OCI-LY7 (cell line): ENCODE measurements around the gene GTF3C2. TPM values are rescaled to one million over a fixed set of nuclear protein-coding genes. Genes with fewer than 3 reads are reported as not detected.

ENCODE experiments used
- BruUV-seq: library from RNA; stranded (reverse); fragments of 400-500 nt; replicated peaks from 2 replicates; lab custom pipeline; 2021; lab: Mats Ljungman, UMichigan
- CTCF ChIA-PET: fragments of 300-600 bp; sonication (Branson Sonifier 250); formaldehyde crosslinking; loops from one replicate; lab custom pipeline; 2022; ENCODE audit warnings: antibody characterized with exemption; ENCODE audit not compliant: unreplicated experiment; lab: Charles Lee
- POLR2A ChIA-PET: fragments of 300-600 bp; sonication (Branson Sonifier 250); formaldehyde crosslinking; loops from one replicate; lab custom pipeline; 2022; ENCODE audit warnings: antibody characterized with exemption; lab: Charles Lee
- DNase-seq: peaks from one replicate; pipeline ENCODE4 v3.0.0-alpha.2; 2015; ENCODE audit warnings: low spot score
- H2AFZ ChIP-seq: fragments of 200-600 bp; sonication (generic), shearing (Covaris generic); 2 replicates; pipeline ENCODE4 v1.6.1; 2014; ENCODE audit warnings: mild to moderate bottlenecking, antibody characterized with exemption, low read length, moderate library complexity
- H3K27ac ChIP-seq: fragments of 200-600 bp; sonication (generic); 2 replicates; pipeline ENCODE4 v1.5.1; 2014; ENCODE audit warnings: mixed run types, low read depth, mild to moderate bottlenecking, moderate library complexity, low read length, inconsistent platforms; ENCODE audit not compliant: poor library complexity, severe bottlenecking
- H3K36me3 ChIP-seq: fragments of 200-600 bp; sonication (generic); 2 replicates; pipeline ENCODE4 v1.6.1; 2014; ENCODE audit warnings: mild to moderate bottlenecking, antibody characterized with exemption, low read length, moderate library complexity, mixed read lengths; ENCODE audit not compliant: insufficient read depth
- H3K4me1 ChIP-seq: fragments of 200-600 bp; sonication (generic); 2 replicates; pipeline ENCODE4 v1.5.1; 2014; ENCODE audit warnings: mild to moderate bottlenecking, low read length; ENCODE audit not compliant: insufficient read depth, poor library complexity, severe bottlenecking
- H3K4me2 ChIP-seq: fragments of 200-600 bp; sonication (generic); 2 replicates; pipeline ENCODE4 v1.6.1; 2014; ENCODE audit warnings: mild to moderate bottlenecking, low read length
- H3K4me3 ChIP-seq: fragments of 200-600 bp; sonication (generic); 2 replicates; pipeline ENCODE4 v1.5.1; 2014; ENCODE audit warnings: mild to moderate bottlenecking, low read depth, low read length; ENCODE audit not compliant: poor library complexity, severe bottlenecking
- H3K79me2 ChIP-seq: fragments of 200-600 bp; sonication (generic); 2 replicates; pipeline ENCODE4 v1.6.1; 2016; ENCODE audit warnings: low read depth, mild to moderate bottlenecking, low read length, moderate library complexity, mixed read lengths; ENCODE audit not compliant: insufficient read depth
- H3K9me2 ChIP-seq: fragments of 200-600 bp; sonication (generic); 2 replicates; pipeline ENCODE4 v1.6.1; 2016; ENCODE audit warnings: mild to moderate bottlenecking, low read length, mixed read lengths; ENCODE audit not compliant: insufficient read depth
- H3K9me3 ChIP-seq: fragments of 200-600 bp; sonication (generic); 2 replicates; pipeline ENCODE4 v1.6.1; 2014; ENCODE audit warnings: mild to moderate bottlenecking, mixed run types, low read length, mixed read lengths
- H4K20me1 ChIP-seq: fragments of 200-600 bp; sonication (generic); 2 replicates; pipeline ENCODE4 v1.6.1; 2014; ENCODE audit warnings: mild to moderate bottlenecking, antibody characterized with exemption, low read length, moderate library complexity, mixed read lengths; ENCODE audit not compliant: insufficient read depth
- CTCF ChIP-seq: fragments of 200-600 bp; sonication (generic); conservative IDR thresholded peaks from 2 replicates; pipeline ENCODE4 v1.5.1; 2014; ENCODE audit warnings: mild to moderate bottlenecking, antibody characterized with exemption, low read length, moderate library complexity, mixed read lengths
- EZH2phosphoT487 ChIP-seq: fragments of 200-600 bp; sonication (generic); IDR thresholded peaks from 2 replicates; pipeline ENCODE4 v1.6.1; 2018; ENCODE audit warnings: low read depth, borderline replicate concordance, mild to moderate bottlenecking, mixed run types, antibody characterized with exemption, low read length, moderate library complexity, mixed read lengths
- intact Hi-C: fragments of 100-400 bp; cut with micrococcal nuclease; formaldehyde crosslinking; loops from one replicate; pipeline ENCODE4 v1.10.0; 2022; ENCODE audit not compliant: unreplicated experiment
- total RNA-seq, 2 experiments: library from RNA; depleted of rRNA in 1 of 2; stranded (reverse); fragments of >200 nt in 1 of 2; shearing (Covaris generic) in 1 of 2; gene quantifications; 2 replicates each; pipeline ENCODE4 v1.2.3, GENCODE V29; 2014 to 2022

Gene GTF3C2
- total RNA-seq, 2 experiments from 2014 or later = 54.2 to 70.3 TPM

GRCh38 chr2:27298391-27299080, 58.0 kb downstream of the GTF3C2 start:
- intact Hi-C loops = no loop called here
- no peak for DNase-seq
- Histone ChIP-seq H3K9me2 (no peaks in the 10 kb centered on the region), H2AFZ (no peak overlapping the region), H3K4me1 (peaks cover 17% of the 10 kb centered on the region), H3K9me3 (no peaks in the 10 kb centered on the region), H3K36me3 (no peaks in the 10 kb centered on the region), H3K27ac (no peak overlapping the region), H4K20me1 (no peaks in the 10 kb centered on the region), H3K4me2 (no peak overlapping the region), H3K4me3 (no peak overlapping the region), H3K79me2 (no peaks in the 10 kb centered on the region)
- BruUV-seq = no TSS peak
- POLR2A ChIA-PET = no interaction called here
- CTCF ChIA-PET = interaction anchor here (1.4 kb wide), 1 partner anchor 199 kb away, joined by 4 read pairs; no protein-coding TSS in a partner anchor
- TF ChIP-seq EZH2phosphoT487 (no peak), CTCF (no peak)

- Histone ChIP-seq H3K36me3 (no peaks in the 10 kb centered on the region), H3K9me3 (no peaks in the 10 kb centered on the region), H3K9me2 (no peaks in the 10 kb centered on the region), H3K4me2 (no peak overlapping the region), H3K4me1 (peaks cover 21% of the 10 kb centered on the region), H2AFZ (no peak overlapping the region), H3K27ac (no peak overlapping the region), H3K4me3 (no peak overlapping the region), H4K20me1 (no peaks in the 10 kb centered on the region), H3K79me2 (no peaks in the 10 kb centered on the region)
- TF ChIP-seq EZH2phosphoT487 (no peak), CTCF (no peak)
- intact Hi-C loops = no loop called here
- no peak for DNase-seq
- ChIA-PET POLR2A (interaction anchor here (0.7 kb wide), 1 partner anchor 8 kb away, joined by 3 read pairs; no protein-coding TSS in a partner anchor), CTCF (no interaction called here)
- no TSS peak for BruUV-seq
Observed at GRCh38 chr2:27297195-27297594, 59.4 kb downstream of the GTF3C2 start.

- H3K27ac ChIP-seq = no peak overlapping the region
- H3K9me2 ChIP-seq = no peaks in the 10 kb centered on the region
- H3K79me2 ChIP-seq = no peaks in the 10 kb centered on the region
- H4K20me1 ChIP-seq = no peaks in the 10 kb centered on the region
- no peak for DNase-seq
- no peaks in the 10 kb centered on the region for H3K36me3 ChIP-seq
- H2AFZ ChIP-seq = no peak overlapping the region
- BruUV-seq = no TSS peak
- H3K9me3 ChIP-seq = no peaks in the 10 kb centered on the region
- no peak overlapping the region for H3K4me3 ChIP-seq
- ChIA-PET POLR2A (no interaction called here), CTCF (no interaction called here)
- H3K4me1 ChIP-seq = peaks cover 28% of the 10 kb centered on the region
- TF ChIP-seq CTCF (no peak), EZH2phosphoT487 (no peak)
- H3K4me2 ChIP-seq = no peak overlapping the region
- intact Hi-C loops = no loop called here
Observed at GRCh38 chr2:27296481-27296880, 60.1 kb downstream of the GTF3C2 start.
